ENCODE data around the gene UPK3A. TPM values are rescaled to one million over a fixed set of nuclear protein-coding genes. Genes with fewer than 3 reads are reported as not detected.
A peak's percentile ranks its signal among the peaks of the same experiment; 100 is the strongest.

UPK3A gene
- total and polyA plus RNA-seq, 2 of the 8 experiments (the other 6 are each of a cell fraction or from before 2014, with no cell fraction given): 0.35 to 1.7 TPM

- TF ChIP-seq CTCF (IDR thresholded peaks at IDR 0.05; ENCODE audit: control extremely low read depth in 1 of 3, insufficient read depth in 1 of 3, low read depth in 1 of 3, low read length in 3 of 3): no peak
- TF ChIP-seq NANOG (IDR thresholded peaks at IDR 0.05; ENCODE audit: insufficient read depth, low read depth, low read length, poor library complexity, severe bottlenecking): no peak
- no peak for TF ChIP-seq CTBP2 (IDR thresholded peaks at IDR 0.05; ENCODE audit: borderline replicate concordance, insufficient read depth, insufficient read length, low read length)
- peak; percentile 30; the same call in 1 of the 2 replicates for TF ChIP-seq SP4 (IDR thresholded peaks at IDR 0.05; ENCODE audit: low read length)
- TF ChIP-seq CHD1 (IDR thresholded peaks at IDR 0.05; ENCODE audit: low read depth, low read length): no peak
- TF ChIP-seq CBX5 (IDR thresholded peaks at IDR 0.05; ENCODE audit: low read depth, low read length): no peak
- TF ChIP-seq ZNF274 (IDR thresholded peaks at IDR 0.05; ENCODE audit: borderline replicate concordance, extremely low read depth, low read length): no peak
- TF ChIP-seq, protein P1, sequence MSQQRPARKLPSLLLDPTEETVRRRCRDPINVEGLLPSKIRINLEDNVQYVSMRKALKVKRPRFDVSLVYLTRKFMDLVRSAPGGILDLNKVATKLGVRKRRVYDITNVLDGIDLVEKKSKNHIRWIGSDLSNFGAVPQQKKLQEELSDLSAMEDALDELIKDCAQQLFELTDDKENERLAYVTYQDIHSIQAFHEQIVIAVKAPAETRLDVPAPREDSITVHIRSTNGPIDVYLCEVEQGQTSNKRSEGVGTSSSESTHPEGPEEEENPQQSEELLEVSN (IDR thresholded peaks at IDR 0.05): no peak; the same call in 1 of the 2 replicates
- TF ChIP-seq NRF1 (IDR thresholded peaks at IDR 0.05; ENCODE audit: low read depth, low read length): no peak
- no peak for TF ChIP-seq TAF1 (IDR thresholded peaks at IDR 0.05; ENCODE audit: low read depth, low read length)
- peak; percentile 85 for TF ChIP-seq SP1 (IDR thresholded peaks at IDR 0.05; ENCODE audit: low read depth, low read length)
- TF ChIP-seq GABPA (IDR thresholded peaks at IDR 0.05; ENCODE audit: borderline replicate concordance, insufficient read depth, low read length): no peak
- TF ChIP-seq RNF2 (IDR thresholded peaks at IDR 0.05; ENCODE audit: borderline replicate concordance, low read depth, low read length, missing control alignments, poor library complexity, severe bottlenecking): no peak
- no peak for TF ChIP-seq SIRT6 (IDR thresholded peaks at IDR 0.05; ENCODE audit: low read length)
- no peak for TF ChIP-seq EP300 (IDR thresholded peaks at IDR 0.05; ENCODE audit: borderline replicate concordance in 1 of 2, low read depth in 2 of 2, low read length in 2 of 2)
- TF ChIP-seq RFX5 (IDR thresholded peaks at IDR 0.05; ENCODE audit: borderline replicate concordance, low read depth, low read length): no peak
- no peak for TF ChIP-seq SAP30 (IDR thresholded peaks at IDR 0.05; ENCODE audit: insufficient read depth, insufficient replicate concordance, low read length)
- peak; percentile 33 for TF ChIP-seq ASH2L (IDR thresholded peaks at IDR 0.05; ENCODE audit: low read length)
- TF ChIP-seq POLR2AphosphoS5 (IDR thresholded peaks at IDR 0.05; ENCODE audit: low read depth, low read length): no peak
- TF ChIP-seq SRF (IDR thresholded peaks at IDR 0.05; ENCODE audit: low read depth, low read length): no peak
Observed at GRCh38 chr22:45240810-45241631, 43.7 kb upstream of the UPK3A start, which contains the start of gene KIAA0930 (continued).
